ENCODE data around the gene KCNQ1OT1.

The KCNQ1OT1 gene

DNA sequence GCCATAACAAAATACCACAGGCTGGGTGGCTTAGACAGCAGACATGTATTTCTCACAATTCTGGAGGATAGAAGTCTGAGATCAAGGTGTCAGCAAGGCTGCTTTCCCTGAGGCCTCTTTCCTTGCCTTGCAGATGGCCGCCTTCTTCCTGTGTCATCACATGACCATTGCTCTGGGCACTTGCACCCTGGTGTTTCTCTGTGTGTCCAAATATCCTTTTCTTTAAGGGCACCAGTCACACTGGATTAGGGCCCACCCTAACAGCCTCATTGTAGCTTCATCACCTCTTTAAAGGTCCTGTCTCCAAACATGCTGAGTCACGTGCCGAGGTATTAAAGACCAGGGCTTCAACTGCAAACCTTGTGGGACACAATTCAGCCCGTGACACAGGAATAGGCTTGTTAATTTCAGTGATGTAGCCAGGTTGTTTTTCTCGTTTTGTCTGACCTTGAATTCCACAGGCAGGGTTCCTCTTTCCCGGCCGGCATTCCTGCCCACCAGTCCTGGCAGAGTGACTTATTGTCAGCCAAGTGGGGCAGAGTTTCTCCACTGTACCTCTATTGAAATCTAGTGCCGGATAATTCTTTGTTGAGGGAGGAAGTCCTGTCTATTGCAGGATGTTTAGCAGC, 100.1 kb downstream of the KCNQ1OT1 start:
- Histone ChIP-seq H3K4me3 (ENCODE audit: low read length) (no peak overlapping the region), H3K27me3 (ENCODE audit: insufficient read depth, low read length) (no peaks in the 10 kb centered on the region), H3K4me1 (ENCODE audit: insufficient read depth, low read length) (no peaks in the 10 kb centered on the region), H2AFZ (ENCODE audit: low read depth, low read length) (no peak overlapping the region), H3K9me3 (ENCODE audit: low read length) (peaks cover 5% of the 10 kb centered on the region), H3K36me3 (ENCODE audit: insufficient read depth, low read length) (no peaks in the 10 kb centered on the region)

DNA sequence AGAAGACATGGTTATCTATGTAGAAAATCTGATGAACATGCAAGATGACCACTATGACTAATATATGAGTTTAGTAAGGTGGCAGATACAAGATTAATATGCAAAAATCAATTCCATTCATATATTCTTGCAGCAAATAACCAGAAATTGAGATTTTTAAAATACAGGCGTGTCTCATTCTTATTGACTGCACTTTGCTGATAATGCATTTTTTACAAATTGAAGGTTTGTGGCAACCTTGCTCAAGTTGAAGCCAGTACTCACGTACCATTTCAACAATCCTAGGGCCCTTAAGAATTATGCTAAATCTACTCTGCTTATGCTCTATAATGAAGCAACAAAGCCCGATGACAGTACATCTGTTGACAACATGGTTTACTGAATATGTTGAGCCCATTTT, 104.6 kb downstream of the KCNQ1OT1 start:
- no peaks in the 10 kb centered on the region for H3K27me3 ChIP-seq (ENCODE audit: insufficient read depth, low read length)
- H3K4me1 ChIP-seq (ENCODE audit: insufficient read depth, low read length), result no peaks in the 10 kb centered on the region
- no peaks in the 10 kb centered on the region for H3K36me3 ChIP-seq (ENCODE audit: insufficient read depth, low read length)
- H3K4me3 ChIP-seq (ENCODE audit: low read length), result no peak overlapping the region
- H2AFZ ChIP-seq (ENCODE audit: low read depth, low read length), result no peak overlapping the region
- peaks cover 6% of the 10 kb centered on the region for H3K9me3 ChIP-seq (ENCODE audit: low read length)

DNA sequence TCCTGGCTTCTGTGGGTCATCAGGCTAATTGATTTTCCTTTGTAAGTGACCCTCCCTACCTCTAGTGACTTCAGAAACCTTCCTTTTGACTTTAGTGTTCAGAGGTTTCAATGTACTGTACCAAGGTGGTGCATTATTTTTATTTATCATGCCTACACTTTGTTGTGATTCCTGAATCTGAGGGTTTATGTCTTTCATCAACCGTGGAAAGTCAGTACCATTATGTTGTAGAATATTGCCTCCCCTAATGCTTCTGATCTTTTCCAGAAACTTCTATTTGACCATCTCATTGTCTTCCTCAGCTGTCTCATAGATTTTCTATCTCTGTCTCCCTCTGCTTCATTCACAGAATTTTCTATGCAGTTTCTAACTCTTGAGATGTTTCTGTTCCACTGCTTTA, 105.5 kb downstream of the KCNQ1OT1 start:
- Histone ChIP-seq H3K4me3 (ENCODE audit: low read length) (no peak overlapping the region), H3K36me3 (ENCODE audit: insufficient read depth, low read length) (no peaks in the 10 kb centered on the region), H3K27me3 (ENCODE audit: insufficient read depth, low read length) (no peaks in the 10 kb centered on the region), H2AFZ (ENCODE audit: low read depth, low read length) (no peak overlapping the region), H3K4me1 (ENCODE audit: insufficient read depth, low read length) (no peaks in the 10 kb centered on the region), H3K9me3 (ENCODE audit: low read length) (peaks cover 6% of the 10 kb centered on the region)

DNA sequence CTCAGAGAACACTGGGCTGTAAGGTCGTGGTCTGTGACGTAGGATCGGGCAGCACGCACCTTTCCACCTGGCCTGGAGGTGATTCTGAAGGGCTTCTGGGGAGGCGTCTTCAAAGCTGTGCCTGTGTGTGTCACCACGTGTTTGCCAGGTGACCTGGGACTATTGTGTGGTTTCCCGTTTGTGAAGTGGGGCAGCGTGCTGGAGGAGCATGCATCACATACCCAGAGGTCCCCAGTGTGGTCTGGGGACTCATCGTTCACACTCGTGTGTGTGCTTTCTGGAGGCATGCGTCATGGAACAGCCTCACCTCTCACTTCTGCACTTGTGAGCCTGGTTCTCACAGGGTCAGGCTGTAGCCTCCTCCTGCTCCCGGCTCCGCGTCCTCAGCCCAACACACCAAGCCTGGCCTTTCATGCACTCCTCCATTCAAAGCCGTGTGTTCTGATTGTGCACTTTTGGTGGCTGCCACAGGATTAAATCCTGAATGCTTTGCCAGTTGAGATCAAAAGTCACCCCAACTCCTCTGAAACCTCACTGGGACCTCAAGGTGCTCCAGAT, 106.3 kb downstream of the KCNQ1OT1 start:
- no peaks in the 10 kb centered on the region for H3K27me3 ChIP-seq (ENCODE audit: insufficient read depth, low read length)
- H3K4me1 ChIP-seq (ENCODE audit: insufficient read depth, low read length), result no peaks in the 10 kb centered on the region
- H3K36me3 ChIP-seq (ENCODE audit: insufficient read depth, low read length), result no peaks in the 10 kb centered on the region
- H2AFZ ChIP-seq (ENCODE audit: low read depth, low read length), result no peak overlapping the region
- no peak overlapping the region for H3K4me3 ChIP-seq (ENCODE audit: low read length)
- peaks cover 3% of the 10 kb centered on the region for H3K9me3 ChIP-seq (ENCODE audit: low read length)

DNA sequence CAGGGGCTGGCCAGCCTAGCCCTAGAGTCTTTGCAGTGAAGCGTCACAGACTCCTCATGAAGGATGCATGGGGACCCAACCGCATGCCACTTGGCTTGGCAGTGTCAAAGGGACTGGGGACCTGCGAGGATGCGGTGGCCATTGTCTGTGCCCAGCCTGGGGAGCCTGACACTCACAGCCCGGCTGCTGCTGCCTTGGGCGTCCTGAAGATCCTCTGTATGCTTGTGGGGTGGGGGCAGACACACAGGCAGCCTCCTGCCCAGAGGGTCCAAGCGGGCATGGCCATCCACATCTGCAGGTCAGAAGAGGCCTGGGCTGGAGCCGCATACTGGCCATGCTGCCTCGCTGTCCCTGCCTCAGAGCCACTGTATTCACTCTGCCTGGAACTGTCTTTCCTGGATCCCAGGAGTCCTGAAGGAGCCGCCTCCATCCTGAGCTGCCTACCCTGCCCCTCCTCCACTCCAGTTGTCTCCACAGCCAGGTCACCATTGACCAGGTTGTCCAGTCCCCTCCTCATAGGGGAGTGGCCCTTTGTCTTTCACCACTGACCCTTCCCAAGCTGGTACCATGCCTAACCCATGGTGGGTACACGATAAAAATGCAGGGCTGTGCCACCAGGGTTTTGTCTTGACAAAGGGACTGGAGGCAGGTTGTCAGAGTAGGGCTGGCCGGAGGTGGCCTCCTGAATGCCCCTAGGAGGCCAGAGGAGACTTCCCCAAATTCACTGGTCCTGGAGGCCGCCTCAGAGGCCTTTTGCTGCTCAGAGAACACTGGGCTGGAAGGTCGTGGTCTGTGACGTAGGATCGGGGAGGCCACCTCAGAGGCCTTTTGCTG, 107.0 kb downstream of the KCNQ1OT1 start:
- Histone ChIP-seq H2AFZ (ENCODE audit: low read depth, low read length) (no peak overlapping the region), H3K4me1 (ENCODE audit: insufficient read depth, low read length) (no peaks in the 10 kb centered on the region), H3K9me3 (ENCODE audit: low read length) (peaks cover 3% of the 10 kb centered on the region), H3K4me3 (ENCODE audit: low read length) (no peak overlapping the region), H3K36me3 (ENCODE audit: insufficient read depth, low read length) (no peaks in the 10 kb centered on the region), H3K27me3 (ENCODE audit: insufficient read depth, low read length) (no peaks in the 10 kb centered on the region)

DNA sequence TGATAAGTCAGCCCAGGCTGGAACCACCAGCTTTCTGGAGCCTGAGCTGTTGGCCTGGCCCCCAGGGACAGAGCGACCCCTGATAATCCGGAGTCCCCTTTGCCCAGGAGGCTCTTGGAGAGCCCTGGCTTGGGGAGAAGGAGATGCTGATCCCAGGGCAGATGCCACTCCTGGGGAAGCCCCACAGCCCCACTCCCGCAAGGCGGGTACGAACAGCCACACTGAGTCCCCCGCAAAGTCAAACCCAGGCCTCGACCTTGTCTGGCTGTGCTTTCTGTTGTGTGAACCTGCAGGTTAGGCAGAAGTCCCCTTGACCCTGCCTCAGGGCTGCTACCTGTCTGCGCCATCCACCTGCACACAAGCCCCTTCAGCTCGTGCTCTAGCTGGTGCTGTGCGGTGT, 108.0 kb downstream of the KCNQ1OT1 start:
- peaks cover 3% of the 10 kb centered on the region for H3K9me3 ChIP-seq (ENCODE audit: low read length)
- H3K36me3 ChIP-seq (ENCODE audit: insufficient read depth, low read length), result no peaks in the 10 kb centered on the region
- no peaks in the 10 kb centered on the region for H3K4me1 ChIP-seq (ENCODE audit: insufficient read depth, low read length)
- H3K27me3 ChIP-seq (ENCODE audit: insufficient read depth, low read length), result no peaks in the 10 kb centered on the region
- no peak overlapping the region for H2AFZ ChIP-seq (ENCODE audit: low read depth, low read length)
- H3K4me3 ChIP-seq (ENCODE audit: low read length), result no peak overlapping the region

DNA sequence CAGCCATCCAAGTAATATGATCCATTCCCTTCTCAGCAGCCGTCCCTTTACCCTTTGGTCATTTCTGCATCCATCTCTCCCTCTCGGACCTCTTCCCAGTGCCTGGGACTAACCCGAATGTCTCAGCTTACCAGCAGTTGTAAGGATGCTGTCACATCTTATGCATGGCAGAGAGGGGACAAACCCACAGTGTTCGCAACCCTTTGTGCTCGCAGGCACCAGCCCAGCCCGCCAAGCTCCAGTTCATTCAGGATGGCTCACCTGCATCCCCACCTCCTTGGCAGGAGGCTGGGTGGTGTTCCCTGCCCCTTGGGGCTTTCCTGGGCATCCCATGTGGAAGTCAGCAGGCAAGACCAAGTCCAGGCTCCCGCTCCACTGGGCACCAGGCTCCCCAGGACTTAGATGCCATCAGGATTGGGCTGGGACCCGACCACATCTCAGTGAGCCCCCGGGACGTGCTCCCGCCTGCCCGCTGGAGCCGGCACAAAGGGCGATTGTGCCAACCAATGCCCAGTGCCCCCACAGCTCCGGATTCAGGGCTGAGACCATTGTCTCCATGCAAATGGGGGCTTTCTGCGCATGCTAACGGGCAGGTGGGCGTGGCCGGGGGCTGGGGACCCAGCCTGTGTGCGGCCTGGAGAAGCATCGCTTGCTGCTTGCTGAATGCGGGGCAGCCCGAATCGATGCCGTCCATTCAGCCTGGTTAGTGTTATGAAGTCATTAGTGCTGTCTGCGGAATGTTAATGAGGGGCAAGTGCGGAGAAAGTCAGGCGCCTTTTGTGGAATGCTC, 108.6 kb downstream of the KCNQ1OT1 start:
- no peak overlapping the region for H2AFZ ChIP-seq (ENCODE audit: low read depth, low read length)
- no peaks in the 10 kb centered on the region for H3K27me3 ChIP-seq (ENCODE audit: insufficient read depth, low read length)
- no peaks in the 10 kb centered on the region for H3K4me1 ChIP-seq (ENCODE audit: insufficient read depth, low read length)
- no peaks in the 10 kb centered on the region for H3K36me3 ChIP-seq (ENCODE audit: insufficient read depth, low read length)
- H3K4me3 ChIP-seq (ENCODE audit: low read length), result no peak overlapping the region
- peaks cover 3% of the 10 kb centered on the region for H3K9me3 ChIP-seq (ENCODE audit: low read length)

DNA sequence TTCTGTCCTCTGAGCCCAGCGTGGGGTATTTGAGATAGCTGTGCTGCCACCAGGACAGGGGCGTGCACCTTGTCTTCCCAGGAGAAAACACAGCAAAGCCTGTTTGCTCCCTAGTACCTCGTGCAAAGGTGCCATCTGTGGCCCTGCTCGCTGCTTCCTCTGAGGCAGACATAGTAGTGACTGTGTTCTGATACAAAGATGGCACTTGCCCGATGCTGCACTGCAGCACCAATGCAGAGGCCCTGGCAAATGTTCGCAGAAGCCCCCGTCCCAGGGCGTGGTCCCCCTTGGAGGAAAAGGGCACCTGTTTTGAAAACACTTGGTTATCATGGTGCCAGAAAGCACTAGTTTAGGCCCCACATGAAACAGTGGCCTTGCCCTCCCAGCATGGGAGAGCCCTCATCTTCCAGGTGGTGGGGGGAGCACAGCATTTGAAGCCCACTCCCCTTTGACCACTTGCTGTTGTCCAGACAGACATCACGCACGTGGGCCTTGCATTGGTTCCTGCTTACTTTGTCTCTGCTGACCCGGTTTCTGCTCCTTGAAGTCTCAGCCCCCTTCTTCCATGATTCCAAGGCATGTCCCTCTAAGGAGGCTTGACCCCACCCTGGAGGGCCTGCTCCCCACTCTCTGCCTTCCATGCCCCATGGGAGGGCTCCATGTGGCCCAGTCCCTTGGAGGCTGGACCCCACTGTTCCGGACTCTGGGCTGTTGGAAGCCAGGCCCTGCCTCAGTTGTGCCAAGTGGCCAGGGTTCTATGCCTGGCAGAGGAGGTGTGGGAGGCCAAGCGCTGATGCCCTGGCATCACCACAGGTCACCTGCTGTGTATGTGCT, 109.4 kb downstream of the KCNQ1OT1 start:
- no peaks in the 10 kb centered on the region for H3K27me3 ChIP-seq (ENCODE audit: insufficient read depth, low read length)
- H2AFZ ChIP-seq (ENCODE audit: low read depth, low read length), result no peak overlapping the region
- H3K4me3 ChIP-seq (ENCODE audit: low read length), result no peak overlapping the region
- no peaks in the 10 kb centered on the region for H3K4me1 ChIP-seq (ENCODE audit: insufficient read depth, low read length)
- H3K36me3 ChIP-seq (ENCODE audit: insufficient read depth, low read length), result no peaks in the 10 kb centered on the region
- H3K9me3 ChIP-seq (ENCODE audit: low read length), result peaks cover 3% of the 10 kb centered on the region

DNA sequence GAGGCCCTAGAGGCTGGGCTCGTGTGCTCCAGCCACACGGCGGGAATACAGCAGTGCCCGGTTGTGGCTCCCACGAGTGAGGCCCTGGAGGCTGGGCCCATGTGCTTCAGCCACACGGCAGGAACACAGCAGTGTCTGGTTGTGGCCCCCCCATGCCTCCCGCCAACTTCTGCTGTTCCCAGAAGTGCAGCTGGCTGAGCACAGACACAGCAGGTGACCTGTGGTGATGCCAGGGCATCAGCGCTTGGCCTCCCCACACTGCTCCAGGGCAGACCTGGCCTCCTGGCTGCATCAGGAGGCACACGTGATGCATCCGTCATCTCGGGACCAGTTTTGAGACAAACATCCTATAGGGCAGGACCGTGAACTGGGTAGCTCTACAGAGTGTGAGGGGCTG, 110.3 kb downstream of the KCNQ1OT1 start:
- no peak overlapping the region for H3K4me3 ChIP-seq (ENCODE audit: low read length)
- no peaks in the 10 kb centered on the region for H3K4me1 ChIP-seq (ENCODE audit: insufficient read depth, low read length)
- peaks cover 3% of the 10 kb centered on the region for H3K9me3 ChIP-seq (ENCODE audit: low read length)
- H3K36me3 ChIP-seq (ENCODE audit: insufficient read depth, low read length), result no peaks in the 10 kb centered on the region
- no peak overlapping the region for H2AFZ ChIP-seq (ENCODE audit: low read depth, low read length)
- H3K27me3 ChIP-seq (ENCODE audit: insufficient read depth, low read length), result no peaks in the 10 kb centered on the region

DNA sequence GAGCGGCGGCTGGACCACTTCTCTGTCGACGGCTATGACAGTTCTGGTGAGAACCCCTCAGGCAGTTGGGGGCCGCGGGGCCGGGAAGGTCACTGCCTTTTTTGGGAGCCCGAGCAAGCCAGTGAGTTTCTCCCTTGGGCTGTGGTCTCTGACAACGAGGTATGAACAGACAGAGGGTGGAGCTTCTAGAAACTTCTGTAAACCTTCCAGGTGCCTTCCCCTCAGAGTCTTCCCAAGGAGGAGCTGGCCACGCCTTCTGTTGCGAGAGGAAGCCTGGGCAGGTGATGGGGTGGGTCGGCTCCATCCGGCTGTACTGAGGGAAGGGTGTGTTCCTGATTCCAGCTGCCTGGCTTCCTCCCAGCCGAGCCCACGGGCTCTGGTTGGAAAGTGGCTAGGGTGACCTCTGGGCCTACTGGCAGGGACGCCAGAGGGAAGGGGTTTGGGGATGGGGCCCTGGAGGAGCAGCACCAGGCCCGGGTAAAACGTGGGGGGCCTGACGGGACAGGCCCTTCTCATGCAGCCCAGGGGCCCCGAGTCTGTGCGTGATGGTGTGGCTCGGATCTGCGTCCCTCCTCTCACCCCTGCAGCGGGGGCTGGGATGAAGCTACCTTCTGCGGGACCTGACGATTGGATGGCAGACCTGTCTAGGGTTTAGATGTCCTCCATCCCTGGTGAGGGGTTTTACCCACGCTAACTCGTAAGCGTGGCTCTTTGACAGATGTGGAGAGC, 110.8 kb downstream of the KCNQ1OT1 start:
- H3K36me3 ChIP-seq (ENCODE audit: insufficient read depth, low read length), result no peaks in the 10 kb centered on the region
- H2AFZ ChIP-seq (ENCODE audit: low read depth, low read length), result no peak overlapping the region
- H3K9me3 ChIP-seq (ENCODE audit: low read length), result peaks cover 3% of the 10 kb centered on the region
- no peaks in the 10 kb centered on the region for H3K27me3 ChIP-seq (ENCODE audit: insufficient read depth, low read length)
- no peak overlapping the region for H3K4me3 ChIP-seq (ENCODE audit: low read length)
- no peaks in the 10 kb centered on the region for H3K4me1 ChIP-seq (ENCODE audit: insufficient read depth, low read length)

DNA sequence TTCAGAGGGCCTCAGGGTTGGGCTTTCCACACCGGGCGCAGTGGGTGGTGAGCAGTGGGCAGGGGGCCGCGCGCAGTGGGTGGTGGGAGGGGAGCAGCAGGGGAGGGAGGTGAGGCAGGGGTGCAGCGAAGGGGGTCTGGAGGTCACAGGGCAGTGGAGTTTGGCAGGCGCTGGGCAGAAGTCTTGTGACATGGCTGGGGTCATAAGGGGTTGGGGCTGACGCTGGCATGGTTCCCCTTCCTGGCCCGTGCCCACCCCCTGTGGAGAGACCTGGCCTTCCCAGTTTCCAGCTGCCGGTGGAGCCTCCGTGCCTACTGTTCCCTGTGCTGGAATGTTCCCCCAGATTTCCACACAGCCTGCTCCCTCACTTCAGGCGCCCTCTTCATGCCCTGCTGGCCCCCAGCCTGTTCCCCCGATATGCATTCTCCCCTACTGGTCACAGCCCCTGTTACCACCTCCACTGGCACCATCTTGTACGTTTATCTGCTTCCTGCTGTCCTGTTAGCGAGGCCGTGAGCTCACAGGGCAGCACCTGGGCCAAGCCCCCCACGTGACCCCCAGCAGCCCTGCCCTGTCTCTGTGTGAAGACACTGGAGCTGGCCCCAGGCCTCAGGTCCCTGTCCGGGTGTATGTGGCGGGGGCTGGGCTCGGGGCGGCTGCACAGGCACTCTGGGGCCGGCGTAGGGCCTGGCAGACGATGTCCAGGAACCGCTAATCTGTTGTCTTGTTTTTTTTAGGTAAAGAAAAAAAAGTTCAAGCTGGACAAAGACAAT, 111.6 kb downstream of the KCNQ1OT1 start:
- Histone ChIP-seq H3K4me1 (ENCODE audit: insufficient read depth, low read length) (no peaks in the 10 kb centered on the region), H3K9me3 (ENCODE audit: low read length) (no peaks in the 10 kb centered on the region), H2AFZ (ENCODE audit: low read depth, low read length) (no peak overlapping the region), H3K27me3 (ENCODE audit: insufficient read depth, low read length) (no peaks in the 10 kb centered on the region), H3K4me3 (ENCODE audit: low read length) (no peak overlapping the region), H3K36me3 (ENCODE audit: insufficient read depth, low read length) (no peaks in the 10 kb centered on the region)
